CD14-positive monocyte (primary cell): Measurements from ENCODE around the gene TSPAN18. TPM values are rescaled to one million over a fixed set of nuclear protein-coding genes. Genes with fewer than 3 reads are reported as not detected.

Source experiments
- DNase-seq, 3 donors: peaks; one replicate each; pipeline ENCODE4 v3.0.0-alpha.2; 2011 to 2022
- H2AFZ ChIP-seq: 2 replicates; pipeline ENCODE4 v1.6.0; 2012; ENCODE audit warnings: mild to moderate bottlenecking, low read depth, low read length, inconsistent platforms; ENCODE audit not compliant: insufficient read depth, poor library complexity, severe bottlenecking
- H3K27ac ChIP-seq, 2 donors: 1 replicate in 1 of 2; 2 replicates in 1 of 2; pipeline ENCODE4 v1.5.1; 2012 to 2013; ENCODE audit warnings: low read length in 2 of 2, control low read depth in 1 of 2, inconsistent platforms in 1 of 2, low read depth in 1 of 2, mild to moderate bottlenecking in 1 of 2
- H3K27me3 ChIP-seq, 2 donors: one replicate each; pipeline versions ENCODE4 v1.6.0 to v1.6.1; 2011 to 2013; ENCODE audit warnings: low read length in 2 of 2; ENCODE audit not compliant: control insufficient read depth in 2 of 2, insufficient read depth in 2 of 2
- H3K36me3 ChIP-seq, 2 donors: replicated peaks in 1 of 2; 1 replicate in 1 of 2; 2 replicates in 1 of 2; pipeline versions ENCODE4 v1.5.1 to v1.6.1; 2012 to 2013; ENCODE audit warnings: low read length in 2 of 2, control low read depth in 1 of 2, inconsistent platforms in 1 of 2, mild to moderate bottlenecking in 1 of 2; ENCODE audit not compliant: insufficient read depth in 2 of 2, control insufficient read depth in 1 of 2
- H3K4me1 ChIP-seq, 2 donors: 1 replicate in 1 of 2; 2 replicates in 1 of 2; pipeline versions ENCODE4 v1.5.1 to v1.6.1; 2012 to 2013; ENCODE audit warnings: low read length in 2 of 2, control low read depth in 1 of 2, inconsistent platforms in 1 of 2, mild to moderate bottlenecking in 1 of 2, moderate library complexity in 1 of 2; ENCODE audit not compliant: insufficient read depth in 2 of 2, control insufficient read depth in 1 of 2
- H3K4me2 ChIP-seq: replicated peaks from 2 replicates; pipeline ENCODE3; 2012; ENCODE audit warnings: low read length, moderate library complexity, mild to moderate bottlenecking; ENCODE audit not compliant: poor library complexity, severe bottlenecking; ENCODE audit errors: extremely low read depth
- H3K4me3 ChIP-seq, 3 experiments: fragments of 200-600 bp in 1 of 3; sonication (generic) in 1 of 3; replicated peaks in 1 of 3; 1 replicate in 2 of 3; 2 replicates in 1 of 3; pipeline ENCODE4 v1.5.1; 2011 to 2013; ENCODE audit warnings: low read length in 3 of 3, mild to moderate bottlenecking in 3 of 3, control low read depth in 2 of 3, low read depth in 2 of 3, inconsistent platforms in 1 of 3, moderate library complexity in 1 of 3
- H3K79me2 ChIP-seq: 2 replicates; pipeline ENCODE4 v1.6.0; 2012; ENCODE audit warnings: mild to moderate bottlenecking, control low read depth, inconsistent platforms, low read length, moderate library complexity; ENCODE audit not compliant: insufficient read depth
- H3K9ac ChIP-seq: 2 replicates; pipeline ENCODE4 v1.6.0; 2017; ENCODE audit warnings: low read length, mild to moderate bottlenecking; ENCODE audit not compliant: insufficient read depth, poor library complexity, severe bottlenecking
- H3K9me3 ChIP-seq, 2 donors: replicated peaks in 1 of 2; 1 replicate in 1 of 2; 2 replicates in 1 of 2; pipeline versions ENCODE4 v1.5.1 to v1.6.1; 2012 to 2013; ENCODE audit warnings: low read length in 2 of 2, control low read depth in 1 of 2; ENCODE audit not compliant: control insufficient read depth in 1 of 2, insufficient read depth in 1 of 2
- H4K20me1 ChIP-seq: 2 replicates; pipeline ENCODE4 v1.6.0; 2012; ENCODE audit warnings: mild to moderate bottlenecking, low read length, control low read depth, moderate library complexity; ENCODE audit not compliant: insufficient read depth
- H3K27ac Mint-ChIP-seq, 7 donors: one replicate each; pipeline ENCODE4 v1.8.0; 2020; ENCODE audit warnings: mild to moderate bottlenecking in 7 of 7, mixed read lengths in 7 of 7, moderate library complexity in 6 of 7, inconsistent platforms in 2 of 7
- H3K27me3 Mint-ChIP-seq, 3 donors: one replicate each; pipeline ENCODE4 v1.8.0; 2021 to 2022; ENCODE audit warnings: low read depth in 3 of 3, mild to moderate bottlenecking in 3 of 3, mixed read lengths in 3 of 3, moderate library complexity in 3 of 3, inconsistent platforms in 1 of 3
- H3K36me3 Mint-ChIP-seq, 2 donors: one replicate each; pipeline ENCODE4 v1.8.0; 2020; ENCODE audit warnings: mixed read lengths in 2 of 2, inconsistent platforms in 1 of 2, mild to moderate bottlenecking in 1 of 2
- H3K4me1 Mint-ChIP-seq: one replicate; pipeline ENCODE4 v1.8.0; 2020; ENCODE audit warnings: mild to moderate bottlenecking, mixed read lengths
- H3K4me3 Mint-ChIP-seq, 2 donors: one replicate each; pipeline ENCODE4 v1.8.0; 2020; ENCODE audit warnings: mild to moderate bottlenecking in 2 of 2, mixed read lengths in 2 of 2, moderate library complexity in 1 of 2
- H3K9me3 Mint-ChIP-seq, 7 donors: one replicate each; pipeline ENCODE4 v1.8.0; 2020 to 2022; ENCODE audit warnings: mixed read lengths in 7 of 7, mild to moderate bottlenecking in 6 of 7, moderate library complexity in 6 of 7, inconsistent platforms in 2 of 7
- CTCF ChIP-seq: fragments of 200-600 bp; IDR thresholded peaks from one replicate; pipeline ENCODE4 v1.8.0; 2022; ENCODE audit warnings: antibody characterized with exemption, mild to moderate bottlenecking
- WGBS: methylation state at CpG from one replicate; pipeline ENCODE4 v1.1.5; 2013; ENCODE audit warnings: missing lambda C conversion rate; ENCODE audit not compliant: insufficient coverage; 5-methylcytosine and 5-hydroxymethylcytosine counted together
- intact Hi-C, 2 donors: fragments of 100-400 bp; cut with micrococcal nuclease; formaldehyde crosslinking; loops; one replicate each; pipeline versions ENCODE4 v1.15.0 to v1.15.1; 2023
- polyA plus RNA-seq, 3 donors: library from polyadenylated mRNA; depleted of rRNA in 1 of 3; unstranded in 2 of 3; stranded (reverse) in 1 of 3; fragments of 300-500 nt in 2 of 3; fragments of >200 nt in 1 of 3; fragmentation: Illumina TruSeq in 2 of 3; gene quantifications; 1 replicate in 2 of 3; 2 replicates in 1 of 3; pipeline ENCODE4 v1.2.3, GENCODE V29; 2012 to 2021

Gene TSPAN18
- polyA plus RNA-seq, 3 donors: not detected

DNA sequence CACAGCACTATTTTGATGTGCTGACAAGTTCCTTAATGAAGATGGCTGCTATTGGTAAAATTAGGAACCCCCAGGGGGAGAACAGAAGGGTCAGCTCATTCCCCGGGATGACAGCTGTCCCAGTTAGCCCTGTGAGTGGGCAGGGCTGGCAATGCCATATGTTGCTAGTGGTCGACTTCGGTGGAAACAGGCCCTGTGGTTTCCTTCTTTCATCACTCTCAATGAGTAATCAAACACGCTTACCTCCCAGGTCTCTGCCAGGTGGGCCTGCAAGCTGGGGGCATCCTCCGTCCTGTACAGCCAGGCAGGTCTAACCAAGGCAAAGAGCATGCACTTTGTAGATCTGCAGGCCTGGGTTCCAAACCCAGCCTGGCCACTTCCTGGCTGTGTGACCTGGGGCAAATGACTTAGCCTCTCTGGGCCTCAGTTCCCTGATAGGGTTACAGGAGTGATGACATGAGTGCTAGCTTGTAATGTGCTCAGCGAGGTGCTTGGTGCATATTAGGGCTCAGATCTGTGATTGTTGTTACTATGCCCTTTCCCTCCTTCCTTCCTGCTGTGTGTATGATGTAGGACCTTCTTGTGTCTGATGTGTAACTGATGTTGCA is 85.2 kb downstream of the TSPAN18 start:
- no peak for TF ChIP-seq CTCF
- peaks cover 23% of the 10 kb centered on the region for H3K4me1 Mint-ChIP-seq
- H3K27me3 Mint-ChIP-seq: peaks cover 1 to 4% (median 1%) of the 10 kb centered on the region in 3 donors
- Histone ChIP-seq H3K9ac (no peak overlapping the region), H2AFZ (no peak overlapping the region), H3K9me3 (no peaks in the 10 kb centered on the region), H3K4me1 (peaks cover 0 to 14% of the 10 kb centered on the region in 2 donors), H3K27me3 (no peaks in the 10 kb centered on the region), H3K79me2 (no peaks in the 10 kb centered on the region), H3K4me2 (no peak overlapping the region), H3K4me3 (no peak overlapping the region), H3K27ac (no peak overlapping the region), H4K20me1 (no peaks in the 10 kb centered on the region), H3K36me3 (no peaks in the 10 kb centered on the region)
- 15% methylated on average over 5 of the region's 6 CpGs for WGBS
- H3K4me3 Mint-ChIP-seq: no peak overlapping the region
- H3K9me3 Mint-ChIP-seq: peaks cover 0 to 2% (median 0%) of the 10 kb centered on the region in 7 donors
- H3K36me3 Mint-ChIP-seq: no peaks in the 10 kb centered on the region
- DNase-seq: no peak
- no peak overlapping the region for H3K27ac Mint-ChIP-seq
- intact Hi-C loops: no loop called here

GRCh38 chr11:44812971-44813370 is 86.2 kb downstream of the TSPAN18 start:
- no peaks in the 10 kb centered on the region for H3K79me2 ChIP-seq
- peak overlapping the region in 1 of 7 donors; percentile 34 for H3K27ac Mint-ChIP-seq
- no peak overlapping the region for H3K9ac ChIP-seq
- peaks cover 0 to 14% of the 10 kb centered on the region in 2 donors for H3K4me1 ChIP-seq
- no peak overlapping the region for H2AFZ ChIP-seq
- H3K36me3 ChIP-seq: no peaks in the 10 kb centered on the region
- 71% methylated on average over 9 of the region's 9 CpGs for WGBS
- no peaks in the 10 kb centered on the region for H4K20me1 ChIP-seq
- TF ChIP-seq CTCF: no peak
- no peak overlapping the region for H3K27ac ChIP-seq
- H3K9me3 Mint-ChIP-seq: peaks cover 2 to 9% (median 5%) of the 10 kb centered on the region in 7 donors
- peaks cover 0 to 4% of the 10 kb centered on the region in 2 donors for H3K9me3 ChIP-seq
- no peaks in the 10 kb centered on the region for H3K27me3 ChIP-seq
- H3K4me3 Mint-ChIP-seq: no peak overlapping the region
- H3K36me3 Mint-ChIP-seq: no peaks in the 10 kb centered on the region
- peaks cover 1 to 4% (median 1%) of the 10 kb centered on the region in 3 donors for H3K27me3 Mint-ChIP-seq
- intact Hi-C loops: no loop called here
- no peak for DNase-seq
- no peak overlapping the region for H3K4me2 ChIP-seq
- H3K4me1 Mint-ChIP-seq: peaks cover 25% of the 10 kb centered on the region
- no peak overlapping the region for H3K4me3 ChIP-seq
